ENCODE measurements around the gene MAGED1.

MAGED1 gene

GRCh38 chrX:51892921-51893745 is at the start of gene MAGED1:
Gene MAGED1, plus strand, starts transcription at chrX:51893623. Its CDS starts 682 bp downstream, at chrX:51894305.
- DNase-seq (ENCODE audit: low spot score) = peak; percentile 84

- DNase-seq (ENCODE audit: low spot score) = no peak
Measured at GRCh38 chrX:51847463-51847862, 46.0 kb upstream of the MAGED1 start.

GRCh38 chrX:51851507-51852085 is 41.8 kb upstream of the MAGED1 start:
- peak; percentile 3 for DNase-seq (ENCODE audit: low spot score)

- no peak for DNase-seq (ENCODE audit: low spot score)
Measured at GRCh38 chrX:51852096-51852495, 41.3 kb upstream of the MAGED1 start.

GRCh38 chrX:51852621-51853020 is 40.8 kb upstream of the MAGED1 start:
- DNase-seq (ENCODE audit: low spot score) = no peak

GRCh38 chrX:51853251-51853650 is 40.2 kb upstream of the MAGED1 start:
- DNase-seq (ENCODE audit: low spot score) = no peak

- no peak for DNase-seq (ENCODE audit: low spot score)
Measured at GRCh38 chrX:51855698-51856097, 37.7 kb upstream of the MAGED1 start.

- DNase-seq (ENCODE audit: low spot score) = no peak
Measured at GRCh38 chrX:51857159-51857733, 36.2 kb upstream of the MAGED1 start.

GRCh38 chrX:51860679-51861078 is 32.7 kb upstream of the MAGED1 start:
- peak; percentile 35 for DNase-seq (ENCODE audit: low spot score)

- DNase-seq (ENCODE audit: low spot score) = no peak
Measured at GRCh38 chrX:51862920-51863319, 30.5 kb upstream of the MAGED1 start.

GRCh38 chrX:51866210-51866609 is 27.2 kb upstream of the MAGED1 start:
- peak; percentile 54 for DNase-seq (ENCODE audit: low spot score)

- DNase-seq (ENCODE audit: low spot score) = no peak
Measured at GRCh38 chrX:51867626-51868025, 25.8 kb upstream of the MAGED1 start.

- DNase-seq (ENCODE audit: low spot score) = no peak
Measured at GRCh38 chrX:51870354-51870753, 23.1 kb upstream of the MAGED1 start.

GRCh38 chrX:51874123-51874522 is 19.3 kb upstream of the MAGED1 start:
- DNase-seq (ENCODE audit: low spot score) = no peak

GRCh38 chrX:51876441-51876840 is 17.0 kb upstream of the MAGED1 start:
- DNase-seq (ENCODE audit: low spot score) = no peak

- DNase-seq (ENCODE audit: low spot score) = no peak
Measured at GRCh38 chrX:51878056-51878455, 15.4 kb upstream of the MAGED1 start.

GRCh38 chrX:51889851-51890250 is 3.6 kb upstream of the MAGED1 start:
- DNase-seq (ENCODE audit: low spot score) = no peak

- DNase-seq (ENCODE audit: low spot score) = no peak
Measured at GRCh38 chrX:51891245-51891644, 2.2 kb upstream of the MAGED1 start.

GRCh38 chrX:51891821-51892551 is 1.4 kb upstream of the MAGED1 start:
- no peak for DNase-seq (ENCODE audit: low spot score)

- DNase-seq (ENCODE audit: low spot score) = no peak
Measured at GRCh38 chrX:51893931-51894696, 691 bp downstream of the MAGED1 start.

GRCh38 chrX:51894697-51895336 is 1.4 kb downstream of the MAGED1 start:
- no peak for DNase-seq (ENCODE audit: low spot score)

Data from COLO829 (cell line).